ENCODE data around the gene SYCP2L. TPM values are rescaled to one million over a fixed set of nuclear protein-coding genes. Genes with fewer than 3 reads are reported as not detected.
"Not testable (repeated sequence)": the region's sequence is repeated elsewhere in the genome, so short reads cannot be mapped to it uniquely, and the experiment has no call there.

Gene SYCP2L
- total RNA-seq, 1 experiment from 2014 or later, result 9.7 TPM

GRCh38 chr6:10877012-10877411 lies 9.8 kb upstream of the SYCP2L start:
- H3K27ac ChIP-seq (ENCODE audit: low read depth, low read length, poor library complexity, severe bottlenecking), result no peak overlapping the region
- TF ChIP-seq EZH2 (IDR thresholded peaks at IDR 0.05; ENCODE audit: borderline replicate concordance, low read depth, low read length, poor library complexity, severe bottlenecking), result no peak
- TF ChIP-seq, protein P1, sequence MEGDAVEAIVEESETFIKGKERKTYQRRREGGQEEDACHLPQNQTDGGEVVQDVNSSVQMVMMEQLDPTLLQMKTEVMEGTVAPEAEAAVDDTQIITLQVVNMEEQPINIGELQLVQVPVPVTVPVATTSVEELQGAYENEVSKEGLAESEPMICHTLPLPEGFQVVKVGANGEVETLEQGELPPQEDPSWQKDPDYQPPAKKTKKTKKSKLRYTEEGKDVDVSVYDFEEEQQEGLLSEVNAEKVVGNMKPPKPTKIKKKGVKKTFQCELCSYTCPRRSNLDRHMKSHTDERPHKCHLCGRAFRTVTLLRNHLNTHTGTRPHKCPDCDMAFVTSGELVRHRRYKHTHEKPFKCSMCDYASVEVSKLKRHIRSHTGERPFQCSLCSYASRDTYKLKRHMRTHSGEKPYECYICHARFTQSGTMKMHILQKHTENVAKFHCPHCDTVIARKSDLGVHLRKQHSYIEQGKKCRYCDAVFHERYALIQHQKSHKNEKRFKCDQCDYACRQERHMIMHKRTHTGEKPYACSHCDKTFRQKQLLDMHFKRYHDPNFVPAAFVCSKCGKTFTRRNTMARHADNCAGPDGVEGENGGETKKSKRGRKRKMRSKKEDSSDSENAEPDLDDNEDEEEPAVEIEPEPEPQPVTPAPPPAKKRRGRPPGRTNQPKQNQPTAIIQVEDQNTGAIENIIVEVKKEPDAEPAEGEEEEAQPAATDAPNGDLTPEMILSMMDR (conservative IDR thresholded peaks at IDR 0.05; ENCODE audit: low read depth, low read length), result no peak
- no peaks in the 10 kb centered on the region for H3K4me1 ChIP-seq (ENCODE audit: insufficient read depth, low read length, poor library complexity, severe bottlenecking)
- no TSS peak for BruUV-seq (replicated peaks)
- ChIA-PET POLR2A (ENCODE audit: low non-redundant PET) (no interaction called here), CTCF (no interaction called here)
- H3K9me3 ChIP-seq (ENCODE audit: low read depth, low read length, poor library complexity, severe bottlenecking), result no peaks in the 10 kb centered on the region
- H3K4me3 ChIP-seq (ENCODE audit: low read depth, low read length, poor library complexity, severe bottlenecking), result no peak overlapping the region
- H3K27me3 ChIP-seq (replicated peaks; ENCODE audit: insufficient read depth, low read depth, low read length, poor library complexity), result no peaks in the 10 kb centered on the region
- intact Hi-C loops (cut with micrococcal nuclease; ENCODE audit: unreplicated experiment), result no loop called here
- no peaks in the 10 kb centered on the region for H3K36me3 ChIP-seq (ENCODE audit: insufficient read depth, low read length, poor library complexity, severe bottlenecking)
- DNase-seq (ENCODE audit: low spot score), result no peak

DNA sequence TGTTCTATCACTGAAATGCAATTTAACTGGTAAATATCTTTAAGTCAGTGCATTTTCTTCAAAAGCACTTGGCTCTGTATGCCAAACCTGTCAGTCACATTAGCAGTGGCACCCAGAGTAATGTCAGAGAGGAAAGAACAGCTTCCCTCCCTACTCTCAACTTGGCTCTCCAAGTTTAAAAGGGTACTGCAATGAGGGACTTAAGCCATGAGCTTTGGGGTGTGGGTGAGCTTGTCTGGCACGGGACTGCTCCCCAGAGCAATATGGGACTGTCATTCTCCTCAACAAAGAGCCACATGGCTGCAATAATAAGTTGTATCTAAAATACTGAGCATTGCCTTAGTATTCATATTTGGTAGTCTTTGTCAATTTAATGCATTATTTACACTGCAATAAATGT lies 9.0 kb upstream of the SYCP2L start:
- no peak overlapping the region for H3K4me3 ChIP-seq (ENCODE audit: low read depth, low read length, poor library complexity, severe bottlenecking)
- ChIA-PET CTCF (no interaction called here), POLR2A (ENCODE audit: low non-redundant PET) (no interaction called here)
- DNase-seq (ENCODE audit: low spot score), result no peak
- H3K9me3 ChIP-seq (ENCODE audit: low read depth, low read length, poor library complexity, severe bottlenecking), result no peaks in the 10 kb centered on the region
- no TSS peak for BruUV-seq (replicated peaks)
- H3K4me1 ChIP-seq (ENCODE audit: insufficient read depth, low read length, poor library complexity, severe bottlenecking), result no peaks in the 10 kb centered on the region
- H3K36me3 ChIP-seq (ENCODE audit: insufficient read depth, low read length, poor library complexity, severe bottlenecking), result no peaks in the 10 kb centered on the region
- intact Hi-C loops (cut with micrococcal nuclease; ENCODE audit: unreplicated experiment), result no loop called here
- no peaks in the 10 kb centered on the region for H3K27me3 ChIP-seq (replicated peaks; ENCODE audit: insufficient read depth, low read depth, low read length, poor library complexity)
- no peak overlapping the region for H3K27ac ChIP-seq (ENCODE audit: low read depth, low read length, poor library complexity, severe bottlenecking)
- no peak for TF ChIP-seq EZH2 (IDR thresholded peaks at IDR 0.05; ENCODE audit: borderline replicate concordance, low read depth, low read length, poor library complexity, severe bottlenecking)
- TF ChIP-seq, protein P1 (conservative IDR thresholded peaks at IDR 0.05; ENCODE audit: low read depth, low read length), result no peak

DNA sequence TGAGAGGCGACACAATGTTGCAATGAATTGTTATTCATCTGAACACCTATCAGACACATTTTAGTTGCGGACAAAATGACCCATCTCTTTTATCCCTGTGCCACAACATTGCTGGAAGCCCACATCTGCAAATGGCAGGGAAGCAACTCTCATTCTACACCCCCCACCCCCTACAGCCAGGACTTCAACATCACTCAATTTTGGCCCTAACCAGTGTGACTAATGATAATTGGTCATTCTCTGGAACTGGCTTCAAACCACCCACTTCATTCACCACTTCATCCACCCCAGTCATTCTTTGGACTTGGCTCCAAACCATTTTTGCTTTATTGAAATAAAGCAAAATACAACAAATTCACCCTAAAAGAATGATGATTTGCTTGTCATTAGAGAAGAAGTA lies 6.5 kb upstream of the SYCP2L start:
- H3K4me3 ChIP-seq (ENCODE audit: low read depth, low read length, poor library complexity, severe bottlenecking), result no peak overlapping the region
- TF ChIP-seq, protein P1 (conservative IDR thresholded peaks at IDR 0.05; ENCODE audit: low read depth, low read length), result no peak
- TF ChIP-seq EZH2 (IDR thresholded peaks at IDR 0.05; ENCODE audit: borderline replicate concordance, low read depth, low read length, poor library complexity, severe bottlenecking), result no peak
- intact Hi-C loops (cut with micrococcal nuclease; ENCODE audit: unreplicated experiment), result no loop called here
- CTCF ChIA-PET, result no interaction called here
- POLR2A ChIA-PET (ENCODE audit: low non-redundant PET), result no interaction called here
- no TSS peak for BruUV-seq (replicated peaks)
- H3K27me3 ChIP-seq (replicated peaks; ENCODE audit: insufficient read depth, low read depth, low read length, poor library complexity), result peaks cover 4% of the 10 kb centered on the region
- H3K4me1 ChIP-seq (ENCODE audit: insufficient read depth, low read length, poor library complexity, severe bottlenecking), result no peaks in the 10 kb centered on the region
- no peak for DNase-seq (ENCODE audit: low spot score)
- H3K36me3 ChIP-seq (ENCODE audit: insufficient read depth, low read length, poor library complexity, severe bottlenecking), result no peaks in the 10 kb centered on the region
- no peak overlapping the region for H3K27ac ChIP-seq (ENCODE audit: low read depth, low read length, poor library complexity, severe bottlenecking)
- no peaks in the 10 kb centered on the region for H3K9me3 ChIP-seq (ENCODE audit: low read depth, low read length, poor library complexity, severe bottlenecking)

- intact Hi-C loops (cut with micrococcal nuclease; ENCODE audit: unreplicated experiment); DNase-seq (ENCODE audit: low spot score); H3K27ac ChIP-seq (ENCODE audit: low read depth, low read length, poor library complexity, severe bottlenecking); H3K27me3 ChIP-seq (replicated peaks; ENCODE audit: insufficient read depth, low read depth, low read length, poor library complexity); CTCF ChIA-PET; POLR2A ChIA-PET (ENCODE audit: low non-redundant PET); BruUV-seq (replicated peaks); H3K36me3 ChIP-seq (ENCODE audit: insufficient read depth, low read length, poor library complexity, severe bottlenecking); H3K4me1 ChIP-seq (ENCODE audit: insufficient read depth, low read length, poor library complexity, severe bottlenecking); H3K4me3 ChIP-seq (ENCODE audit: low read depth, low read length, poor library complexity, severe bottlenecking); H3K9me3 ChIP-seq (ENCODE audit: low read depth, low read length, poor library complexity, severe bottlenecking): not testable (repeated sequence)
These were observed 4.6 kb upstream of the SYCP2L start for GRCh38 chr6:10882253-10882630.

Data from A673 (cell line).